Measurements from ENCODE around the gene PTPRQ.

DNA sequence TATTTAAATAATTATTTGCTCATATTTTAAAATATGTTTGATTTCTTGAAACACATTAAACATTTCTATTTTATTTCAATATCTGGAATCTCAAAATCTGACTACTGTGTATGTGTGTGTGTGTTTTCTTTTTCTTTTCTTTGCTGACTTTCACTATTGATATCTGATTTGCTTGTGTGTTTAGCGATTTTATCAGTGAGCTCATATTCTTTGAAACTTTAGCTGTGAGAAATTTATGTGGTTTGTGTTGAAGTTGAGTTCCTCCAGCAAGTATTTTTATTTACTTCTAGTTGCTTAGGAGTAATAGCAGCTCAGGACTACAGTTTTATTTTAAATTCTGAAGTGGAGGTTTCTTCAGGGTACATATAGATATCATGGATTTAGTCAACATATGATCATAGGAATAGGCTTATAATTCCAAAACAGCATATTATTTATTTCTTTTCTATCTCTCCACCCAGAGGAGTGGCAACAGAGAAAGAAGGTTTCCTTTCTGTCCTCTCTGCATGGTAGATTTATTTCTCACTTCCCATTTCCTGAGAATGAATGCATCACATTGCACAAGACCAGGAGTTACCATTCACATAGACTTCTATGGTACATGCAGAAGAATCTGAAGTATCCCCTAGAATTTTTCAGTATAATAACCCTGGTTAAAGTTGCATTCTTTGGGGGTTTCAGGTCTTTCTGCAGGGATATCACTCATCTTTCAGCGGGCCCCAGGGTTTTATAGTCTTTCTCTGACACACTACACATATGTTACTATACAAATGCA lies 60.5 kb downstream of the PTPRQ start:
- TF ChIP-seq POLR2A (IDR thresholded peaks at IDR 0.05; ENCODE audit: low read length) (no peak), GATA1 (IDR thresholded peaks at IDR 0.05; ENCODE audit: low read depth, low read length) (no peak)
